BE2C (cell line): ENCODE data around the gene DOK7.

Experiments used
- DNase-seq: peaks from one replicate; pipeline ENCODE4 v3.0.0-alpha.2; 2020
- H3K27me3 ChIP-seq: fragments of 250-450 bp; sonication (Bioruptor Pico); 2 replicates; pipeline ENCODE4 v1.5.1; 2020; ENCODE audit warnings: mild to moderate bottlenecking
- H3K36me3 ChIP-seq: fragments of 250-450 bp; sonication (Bioruptor Pico); 2 replicates; pipeline ENCODE4 v1.5.1; 2020; ENCODE audit warnings: mild to moderate bottlenecking
- H3K4me1 ChIP-seq: fragments of 250-450 bp; sonication (Bioruptor Pico); 2 replicates; pipeline ENCODE4 v1.5.1; 2020
- H3K4me3 ChIP-seq: 2 replicates; pipeline ENCODE4 v1.5.1; 2011; ENCODE audit warnings: low read depth, low read length
- H3K9me3 ChIP-seq: fragments of 250-450 bp; sonication (Bioruptor Pico); 2 replicates; pipeline ENCODE4 v1.5.1; 2020
- CTCF ChIP-seq: IDR thresholded peaks from 2 replicates; pipeline ENCODE4 v1.5.1; 2012; ENCODE audit warnings: mild to moderate bottlenecking, low read depth, low read length

DOK7 gene

GRCh38 chr4:3494462-3494871 is 31.4 kb downstream of the DOK7 start:
- H3K4me3 ChIP-seq: no peak overlapping the region
- no peaks in the 10 kb centered on the region for H3K36me3 ChIP-seq
- no peak for TF ChIP-seq CTCF
- peaks cover 30% of the 10 kb centered on the region for H3K27me3 ChIP-seq
- DNase-seq: no peak
- H3K9me3 ChIP-seq: no peaks in the 10 kb centered on the region
- no peaks in the 10 kb centered on the region for H3K4me1 ChIP-seq

- no peaks in the 10 kb centered on the region for H3K4me1 ChIP-seq
- H3K36me3 ChIP-seq: no peaks in the 10 kb centered on the region
- DNase-seq: no peak
- no peak overlapping the region for H3K4me3 ChIP-seq
- H3K27me3 ChIP-seq: peaks cover 30% of the 10 kb centered on the region
- TF ChIP-seq CTCF: no peak
- H3K9me3 ChIP-seq: no peaks in the 10 kb centered on the region
These were observed 32.3 kb downstream of the DOK7 start for GRCh38 chr4:3495204-3495975.

GRCh38 chr4:3496021-3496420 is 32.9 kb downstream of the DOK7 start:
- Histone ChIP-seq H3K36me3 (no peaks in the 10 kb centered on the region), H3K4me3 (no peak overlapping the region), H3K27me3 (peaks cover 30% of the 10 kb centered on the region), H3K4me1 (no peaks in the 10 kb centered on the region), H3K9me3 (no peaks in the 10 kb centered on the region)
- DNase-seq: no peak
- TF ChIP-seq CTCF: no peak

GRCh38 chr4:3497095-3497494 is 34.0 kb downstream of the DOK7 start:
- no peak for TF ChIP-seq CTCF

GRCh38 chr4:3497523-3498389 is 34.6 kb downstream of the DOK7 start:
- H3K9me3 ChIP-seq: no peaks in the 10 kb centered on the region
- no peaks in the 10 kb centered on the region for H3K36me3 ChIP-seq
- H3K4me3 ChIP-seq: no peak overlapping the region
- no peak for TF ChIP-seq CTCF
- DNase-seq: no peak
- H3K27me3 ChIP-seq: peaks cover 16% of the 10 kb centered on the region
- no peaks in the 10 kb centered on the region for H3K4me1 ChIP-seq

More at GRCh38 chr4:3497095-3497494, 34.0 kb downstream of the DOK7 start:
- DNase-seq: no peak
- Histone ChIP-seq H3K9me3 (no peaks in the 10 kb centered on the region), H3K4me3 (no peak overlapping the region), H3K36me3 (no peaks in the 10 kb centered on the region), H3K4me1 (no peaks in the 10 kb centered on the region), H3K27me3 (peaks cover 23% of the 10 kb centered on the region)
